Measurements from ENCODE around the gene OR51B6.
"Not testable (repeated sequence)": the region's sequence is repeated elsewhere in the genome, so short reads cannot be mapped to it uniquely, and the experiment has no call there.

The OR51B6 gene

DNA sequence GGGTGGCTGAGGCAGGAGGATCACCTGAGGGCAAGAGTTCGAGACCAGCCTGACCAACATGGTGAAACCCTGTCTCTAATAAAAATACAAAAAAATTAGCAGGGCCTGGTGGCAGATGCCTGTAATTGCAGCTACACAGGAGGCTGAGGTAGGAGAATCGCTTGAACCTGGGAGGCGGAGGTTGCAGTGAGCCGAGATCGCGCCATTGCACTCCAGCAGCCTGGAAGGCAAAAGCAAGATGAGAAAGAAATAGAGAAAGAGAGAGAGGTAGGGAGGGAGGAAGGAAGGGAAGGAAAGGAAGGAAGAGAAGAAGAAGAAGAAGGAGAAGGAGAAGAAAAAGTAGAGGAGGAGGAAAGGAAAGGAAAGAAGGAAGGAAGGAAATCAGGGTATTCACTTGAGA is 15.1 kb downstream of the OR51B6 start:
- not testable (repeated sequence) for DNase-seq

DNA sequence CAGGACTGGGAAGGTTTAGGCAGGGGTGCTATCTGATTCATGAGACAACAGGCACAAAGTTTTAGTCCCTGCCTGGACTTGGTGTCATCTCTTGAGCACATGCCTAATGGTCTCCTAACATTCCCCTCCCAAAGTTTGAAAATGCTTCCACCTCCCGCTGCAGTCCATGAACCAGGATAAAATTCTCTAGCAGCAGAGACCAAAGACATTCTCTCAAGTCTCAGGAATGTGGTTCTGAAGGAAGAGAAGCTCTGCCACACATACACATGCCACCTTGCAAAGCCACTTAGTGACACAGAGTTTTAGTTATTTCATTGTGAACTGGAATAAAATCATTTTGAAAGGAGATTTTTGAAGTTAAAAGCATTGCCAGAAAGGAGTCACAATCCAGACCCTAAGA is 15.5 kb downstream of the OR51B6 start:
- no peak for DNase-seq

DNA sequence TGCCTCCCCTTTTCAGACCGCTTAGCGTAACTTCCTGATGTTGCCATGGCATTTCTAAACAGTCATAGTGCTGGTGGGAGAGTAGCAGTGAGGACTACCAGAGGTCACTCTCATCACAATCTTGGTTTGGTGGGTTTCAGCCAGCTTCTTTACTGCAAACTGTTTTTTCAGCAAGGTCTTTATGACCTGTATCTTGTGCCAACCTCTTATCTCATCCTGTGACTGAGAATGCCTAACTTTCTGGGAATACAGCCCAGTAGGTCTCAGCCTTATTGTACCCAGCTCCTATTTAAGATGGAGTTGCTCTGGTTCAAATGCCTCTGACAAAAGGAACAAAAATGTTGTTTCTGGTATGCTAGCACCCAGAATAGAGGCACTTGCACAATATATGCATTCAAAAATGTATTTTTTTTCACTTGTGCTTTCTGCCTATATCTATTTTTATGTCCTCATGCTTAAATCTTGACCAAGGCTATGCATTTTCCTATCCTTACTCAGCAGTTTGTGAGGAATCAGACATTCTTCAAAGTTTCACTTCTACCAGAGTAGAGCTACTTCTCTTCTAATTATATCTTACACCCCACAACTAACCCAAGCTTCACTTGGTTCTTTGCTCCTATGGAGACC is 16.3 kb downstream of the OR51B6 start:
- DNase-seq, result no peak

- no peak for DNase-seq
Measured at GRCh38 chr11:5368502-5369043, 17.3 kb downstream of the OR51B6 start.

GRCh38 chr11:5369789-5370188 is 18.5 kb downstream of the OR51B6 start:
- DNase-seq, result no peak

DNA sequence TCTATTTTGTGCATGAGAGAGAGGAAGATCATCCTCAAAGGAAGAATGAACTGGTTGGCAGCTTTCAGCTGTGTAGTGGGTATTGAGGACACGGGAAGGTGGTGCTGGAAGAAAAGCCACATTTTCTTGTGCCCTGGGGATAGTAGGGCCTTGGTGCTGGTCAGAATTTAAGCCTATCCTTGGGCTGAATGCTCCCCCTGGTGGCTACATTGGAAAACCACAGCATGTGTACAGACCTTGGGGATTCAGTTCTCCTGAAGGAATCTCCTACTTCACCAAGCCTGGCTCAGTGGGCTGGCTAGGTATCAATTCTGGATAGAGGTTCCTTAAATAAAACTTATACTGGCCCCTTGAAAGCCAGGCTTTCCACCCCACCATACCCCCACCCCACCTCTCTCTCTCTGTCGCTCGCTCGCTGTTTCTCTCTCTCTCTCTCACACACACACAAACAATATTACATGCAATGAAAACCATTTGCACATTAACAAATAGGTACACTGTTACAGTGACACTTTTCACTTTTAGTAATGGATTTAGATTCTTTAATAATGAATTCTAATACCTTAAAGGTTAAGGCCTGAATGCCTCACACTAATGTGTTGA is 29.5 kb downstream of the OR51B6 start:
- DNase-seq, result peak; percentile 13

- no peak for DNase-seq
Measured at GRCh38 chr11:5383576-5383975, 32.3 kb downstream of the OR51B6 start, which contains the start of gene OR51M1. TSS of gene OR51M1 (plus strand) at chr11:5383812. CDS start at chr11:5389399, 5,587 bp downstream.

- DNase-seq, result no peak
Measured at GRCh38 chr11:5384335-5384734, 33.0 kb downstream of the OR51B6 start.

DNA sequence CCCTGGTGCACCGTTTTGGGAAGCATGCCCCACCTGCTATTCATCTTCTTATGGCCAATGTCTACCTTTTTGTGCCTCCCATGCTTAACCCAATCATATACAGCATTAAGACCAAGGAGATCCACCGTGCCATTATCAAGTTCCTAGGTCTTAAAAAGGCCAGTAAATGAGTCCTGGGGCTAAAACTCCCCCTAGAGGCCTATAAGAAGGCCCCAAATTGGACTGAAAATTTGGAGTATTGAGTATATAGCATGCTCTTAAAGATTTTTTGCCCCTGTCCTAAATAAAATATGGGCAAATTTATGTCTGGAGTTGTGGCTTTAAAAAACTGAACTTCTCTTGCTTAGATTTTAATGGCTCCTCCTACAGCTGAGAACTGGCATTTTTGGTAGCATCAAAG is 38.9 kb downstream of the OR51B6 start:
- DNase-seq, result no peak

DNA sequence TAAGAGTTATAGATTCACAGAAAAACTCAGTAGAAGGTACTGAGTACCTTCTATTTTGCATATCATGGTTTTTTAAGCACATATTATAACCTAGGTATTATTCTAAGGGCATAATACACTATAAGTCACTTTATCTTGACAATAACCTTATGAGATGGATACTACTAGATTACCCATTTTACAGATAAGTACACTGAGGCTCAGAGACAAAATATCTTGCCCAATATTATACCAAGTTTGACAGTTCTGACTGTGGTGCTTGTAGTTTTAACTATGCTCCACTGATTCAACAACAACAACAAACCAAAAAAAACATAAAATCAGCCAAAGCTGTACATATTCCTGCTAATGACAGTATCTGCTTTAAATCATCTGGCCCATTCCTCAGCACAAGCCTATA is 42.8 kb downstream of the OR51B6 start:
- no peak for DNase-seq

- DNase-seq, result no peak
Measured at GRCh38 chr11:5398936-5399335, 47.6 kb downstream of the OR51B6 start.

Data from NCI-H2171 treated with DMSO at 0.1 percent for 48 hours (cell line).